Transverse colon (tissue), 4 donors: Measurements from ENCODE around the gene ALDOB. TPM values are rescaled to one million over a fixed set of nuclear protein-coding genes. Genes with fewer than 3 reads are reported as not detected.

ENCODE experiments used
- DNase-seq: peaks from one replicate; pipeline ENCODE4 v3.0.0-alpha.2; 2019
- H3K27ac ChIP-seq, 4 donors: fragments of 200-600 bp; sonication (generic); 2 replicates each; pipeline ENCODE4 v1.5.1; 2016 to 2018; ENCODE audit warnings: inconsistent platforms in 4 of 4
- H3K27me3 ChIP-seq: fragments of 200-600 bp; sonication (generic); 2 replicates; pipeline ENCODE4 v1.5.1; 2017; ENCODE audit warnings: inconsistent platforms
- H3K36me3 ChIP-seq, 4 donors: fragments of 200-600 bp; sonication (generic); 2 replicates each; pipeline ENCODE4 v1.5.1; 2017 to 2019; ENCODE audit warnings: inconsistent platforms in 4 of 4
- H3K4me1 ChIP-seq, 4 donors: fragments of 200-600 bp; sonication (generic); 2 replicates each; pipeline ENCODE4 v1.5.1; 2017 to 2020; ENCODE audit warnings: inconsistent platforms in 4 of 4
- H3K4me3 ChIP-seq, 4 donors: fragments of 200-600 bp; sonication (generic); 1 replicate in 1 of 4; 2 replicates in 3 of 4; pipeline versions ENCODE4 v1.5.1 to v1.6.1; 2017 to 2019; ENCODE audit warnings: inconsistent platforms in 4 of 4
- H3K9me3 ChIP-seq, 2 donors: fragments of 200-600 bp; sonication (generic); 2 replicates each; pipeline ENCODE4 v1.5.1; 2017 to 2019; ENCODE audit warnings: inconsistent platforms in 2 of 2
- CTCF ChIP-seq, 5 experiments: fragments of 200-600 bp in 3 of 5; fragments of 450-650 bp in 2 of 5; sonication (generic) in 3 of 5; IDR thresholded peaks; 1 replicate in 2 of 5; 2 replicates in 3 of 5; pipeline ENCODE4 v1.5.1; 2016 to 2017; ENCODE audit warnings: antibody characterized with exemption in 5 of 5, inconsistent platforms in 3 of 5, mild to moderate bottlenecking in 2 of 5, moderate library complexity in 1 of 5
- EP300 ChIP-seq: sonication (generic); formaldehyde crosslinking; IDR thresholded peaks from one replicate; pipeline ENCODE4 v1.6.1; 2017; ENCODE audit warnings: antibody characterized with exemption, low read depth
- POLR2A ChIP-seq: fragments of 450-650 bp; IDR thresholded peaks from one replicate; pipeline ENCODE4 v1.6.1; 2016; ENCODE audit warnings: antibody characterized with exemption, mild to moderate bottlenecking, moderate library complexity
- POLR2AphosphoS5 ChIP-seq, 3 donors: sonication (generic); formaldehyde crosslinking; IDR thresholded peaks; one replicate each; pipeline ENCODE4 v1.6.1; 2016; ENCODE audit warnings: antibody characterized with exemption in 3 of 3
- WGBS, 2 donors: methylation state at CpG; one replicate each; pipeline ENCODE4 v1.1.5; 2018; ENCODE audit warnings: low coverage in 1 of 2; 5-methylcytosine and 5-hydroxymethylcytosine counted together
- in situ Hi-C, 4 donors: fragments of 200-750 bp; cut with MboI; loops; one replicate each; pipeline versions ENCODE4 v1.15.0 to v1.15.1; 2017; ENCODE audit warnings: low sequenced_read_pairs in 3 of 4, low pct_ligation_motif_present in 1 of 4, low pct_unique_long_range_greater_than_20kb in 1 of 4
- intact Hi-C: fragments of 100-400 bp; cut with DNase I; formaldehyde crosslinking; loops from one replicate; pipeline ENCODE4 v1.15.1; 2023; ENCODE audit warnings: low total_unique reads
- total RNA-seq, 4 donors: library from RNA; depleted of rRNA; stranded (reverse); fragments of >200 nt; gene quantifications; one replicate each; pipeline ENCODE4 v1.1.0, GENCODE V29; 2016

Gene ALDOB
- total RNA-seq, 4 donors from 2014 or later, result 1.9 to 55.0 (median 20.1) TPM; not detected in 1

GRCh38 chr9:101398930-101399642 lies 36.5 kb downstream of the ALDOB start:
- in situ Hi-C loops, result loop anchor here in 1 of 4 donors (10.0 kb wide), 1 partner anchor 136 kb away; the partner anchor contains the start of gene RNF20

GRCh38 chr9:101398068-101398929 lies 37.3 kb downstream of the ALDOB start, which contains the start of the genes MRPL50 and ZNF189:
Gene MRPL50, minus strand, starts transcription at chr9:101398618. Its CDS starts 26 bp downstream, at chr9:101398592.
Gene ZNF189, plus strand, starts transcription at chr9:101398851. Its CDS starts 306 bp downstream, at chr9:101399157.
- Histone ChIP-seq H3K4me1 (peaks cover 8 to 50% (median 26%) of the 10 kb centered on the region in 4 donors), H3K36me3 (peaks cover 2 to 34% (median 17%) of the 10 kb centered on the region in 4 donors), H3K9me3 (peaks cover 0 to 11% of the 10 kb centered on the region in 2 donors), H3K27me3 (no peaks in the 10 kb centered on the region), H3K4me3 (peak within 1 kb of the TSS; percentile 53 to 94 (median 74)), H3K27ac (peak within 1 kb of the TSS; percentile 84 to 93 (median 88))
- intact Hi-C loops, result no loop called here
- DNase-seq, result peak; percentile 98
- in situ Hi-C loops, result loop anchor here in 1 of 4 donors (10.0 kb wide), 1 partner anchor 137 kb away; the partner anchor contains the start of gene RNF20
- TF ChIP-seq POLR2AphosphoS5 (IDR thresholded peaks at IDR 0.05) (peak; percentile 76 to 89 (median 87)), POLR2A (peak; percentile 84), CTCF (IDR thresholded peaks at IDR 0.05) (no peak)
- 0% methylated on average over 7 to 42 of the region's 44 CpGs for WGBS, 2 donors

More at GRCh38 chr9:101398930-101399642, 36.5 kb downstream of the ALDOB start:
- no peaks in the 10 kb centered on the region for H3K27me3 ChIP-seq
- H3K9me3 ChIP-seq, result peaks cover 5 to 19% of the 10 kb centered on the region in 2 donors
- peak; percentile 7 for DNase-seq
- peak overlapping the region; percentile 53 to 94 (median 74) for H3K4me3 ChIP-seq
- intact Hi-C loops, result no loop called here
- H3K36me3 ChIP-seq, result peaks cover 3 to 42% (median 21%) of the 10 kb centered on the region in 4 donors
- peaks cover 8 to 50% (median 26%) of the 10 kb centered on the region in 4 donors for H3K4me1 ChIP-seq
- WGBS, 2 donors, result 0 to 2% methylated on average over 1 to 28 of the region's 28 CpGs
- peak overlapping the region; percentile 84 to 93 (median 88) for H3K27ac ChIP-seq
- TF ChIP-seq EP300, result no peak
- no peak for TF ChIP-seq POLR2AphosphoS5 (IDR thresholded peaks at IDR 0.05)
- TF ChIP-seq CTCF (IDR thresholded peaks at IDR 0.05), result no peak
- no peak for TF ChIP-seq POLR2A

- intact Hi-C loops (no loop called here), in situ Hi-C loops (loop anchor here in 1 of 4 donors (10.0 kb wide), 1 partner anchor 137 kb away; the partner anchor contains the start of gene RNF20)
- peaks cover 8 to 50% (median 26%) of the 10 kb centered on the region in 4 donors for H3K4me1 ChIP-seq
- 4 to 7% methylated on average over 4 of the region's 4 CpGs for WGBS, 2 donors
- peaks cover 2 to 28% (median 14%) of the 10 kb centered on the region in 4 donors for H3K36me3 ChIP-seq
- no peaks in the 10 kb centered on the region for H3K27me3 ChIP-seq
- H3K4me3 ChIP-seq, result peak overlapping the region; percentile 31 to 94 (median 60)
- H3K27ac ChIP-seq, result peak overlapping the region; percentile 84 to 93 (median 88)
- TF ChIP-seq POLR2AphosphoS5 (IDR thresholded peaks at IDR 0.05) (no peak), CTCF (IDR thresholded peaks at IDR 0.05) (no peak), POLR2A (no peak)
- peaks cover 0 to 7% of the 10 kb centered on the region in 2 donors for H3K9me3 ChIP-seq
- peak; percentile 7 for DNase-seq
Observed at GRCh38 chr9:101397746-101398067, 37.9 kb downstream of the ALDOB start.

- H3K36me3 ChIP-seq, result peaks cover 0 to 16% (median 0%) of the 10 kb centered on the region in 4 donors
- no peak overlapping the region for H3K4me3 ChIP-seq
- H3K27ac ChIP-seq, result no peak overlapping the region
- peaks cover under 1 to 31% (median 15%) of the 10 kb centered on the region in 4 donors for H3K4me1 ChIP-seq
- no peaks in the 10 kb centered on the region for H3K9me3 ChIP-seq
- intact Hi-C loops, result no loop called here
- TF ChIP-seq EP300 (no peak), POLR2AphosphoS5 (IDR thresholded peaks at IDR 0.05) (no peak), POLR2A (no peak), CTCF (IDR thresholded peaks at IDR 0.05) (no peak)
- 80 to 94% methylated on average over 1 of the region's 1 CpG for WGBS, 2 donors
- H3K27me3 ChIP-seq, result no peaks in the 10 kb centered on the region
- no peak for DNase-seq
- in situ Hi-C loops, result loop anchor here in 1 of 4 donors (10.0 kb wide), 1 partner anchor 140 kb away; the partner anchor contains the start of gene RNF20
Observed at GRCh38 chr9:101394687-101395086, 40.9 kb downstream of the ALDOB start.
